Neural progenitor cell (in vitro differentiated cells): ENCODE data around the gene PAH.

ENCODE experiments used
- CTCF ChIP-seq: fragments of 200-600 bp; sonication (generic); IDR thresholded peaks from 2 replicates; pipeline ENCODE4 v1.5.1; 2017; ENCODE audit warnings: antibody characterized with exemption, mild to moderate bottlenecking
- EZH2 ChIP-seq: fragments of 200-600 bp; sonication (generic); IDR thresholded peaks from 2 replicates; pipeline ENCODE4 v1.6.1; 2017; ENCODE audit warnings: antibody characterized with exemption, mild to moderate bottlenecking, moderate library complexity
- EZH2phosphoT487 ChIP-seq: fragments of 200-600 bp; sonication (generic); IDR thresholded peaks from 2 replicates; pipeline ENCODE4 v1.6.1; 2017; ENCODE audit warnings: antibody characterized with exemption

- TF ChIP-seq CTCF (no peak), EZH2 (no peak), EZH2phosphoT487 (no peak)
Observed at GRCh38 chr12:102808412-102808811, 108.6 kb downstream of the PAH start.
